Suppressor macrophage (primary cell): Measurements from ENCODE around the gene APOL3.
"Not testable (repeated sequence)": the region's sequence is repeated elsewhere in the genome, so short reads cannot be mapped to it uniquely, and the experiment has no call there.

Experiments
- DNase-seq, 4 experiments: peaks; one replicate each; pipeline ENCODE4 v3.0.0-alpha.2; 2020 to 2022

The APOL3 gene

DNA sequence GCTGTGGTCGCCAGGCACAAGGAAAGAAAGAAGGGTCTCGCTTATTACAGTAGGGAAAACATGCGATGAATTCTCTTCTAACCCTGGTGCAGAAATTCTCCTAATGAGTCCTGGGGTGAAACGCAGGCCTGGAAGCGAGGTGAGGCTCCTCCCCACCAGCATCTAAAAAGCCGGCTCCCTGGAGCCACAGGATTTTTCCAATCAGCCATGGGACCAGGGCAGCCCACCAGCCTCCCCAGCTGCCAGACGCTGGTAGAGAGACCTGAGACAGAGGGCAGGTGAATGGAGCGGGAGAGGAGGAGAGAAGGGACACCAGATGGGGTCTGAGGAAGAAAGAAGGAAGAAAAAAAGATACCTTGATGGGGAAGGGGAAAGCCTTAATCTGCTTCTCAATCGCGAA, 28.6 kb downstream of the APOL3 start:
- DNase-seq = no peak

DNA sequence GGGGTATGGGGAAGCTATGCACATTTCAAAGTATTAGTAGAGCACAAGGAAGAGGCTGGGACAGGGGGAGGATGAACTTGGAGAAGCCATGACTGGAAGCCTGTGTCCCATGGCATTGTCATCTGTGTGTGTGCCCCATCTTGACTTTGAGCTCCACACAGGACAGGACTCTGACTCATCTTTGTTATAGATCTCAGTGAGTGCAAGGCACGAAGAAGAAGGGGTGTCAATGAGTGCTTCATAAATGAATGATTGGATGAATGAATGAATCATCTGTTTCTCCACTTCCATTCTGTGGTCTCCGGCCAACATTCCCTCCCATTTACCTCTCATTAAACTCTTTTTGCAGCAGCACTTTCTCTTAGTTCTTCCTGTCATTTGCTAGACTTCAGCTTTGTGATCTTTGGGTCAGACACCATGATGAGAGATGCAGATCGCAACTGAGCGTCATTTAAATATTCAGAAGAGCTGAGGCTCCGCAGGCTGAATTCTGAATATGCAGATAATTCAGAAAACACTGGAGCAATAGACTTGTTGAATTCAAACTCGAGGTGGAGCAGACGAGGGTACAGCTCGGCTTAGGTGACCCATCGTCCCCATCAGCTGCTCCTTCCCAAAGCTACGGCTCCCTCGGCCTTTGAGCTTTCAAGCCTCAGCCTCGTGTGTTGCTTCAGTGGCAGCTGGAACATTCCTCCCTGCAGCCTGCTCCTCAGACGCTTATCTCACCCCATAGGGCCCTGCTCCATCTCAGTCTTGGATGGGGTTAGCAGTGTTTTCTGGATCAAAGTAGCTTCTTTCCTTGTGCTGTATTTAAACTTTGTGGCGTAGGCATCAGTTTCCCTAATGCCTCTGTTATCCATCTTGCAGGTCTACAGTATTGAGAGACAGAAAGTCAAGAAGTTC, 30.8 kb downstream of the APOL3 start:
- DNase-seq = no peak

DNA sequence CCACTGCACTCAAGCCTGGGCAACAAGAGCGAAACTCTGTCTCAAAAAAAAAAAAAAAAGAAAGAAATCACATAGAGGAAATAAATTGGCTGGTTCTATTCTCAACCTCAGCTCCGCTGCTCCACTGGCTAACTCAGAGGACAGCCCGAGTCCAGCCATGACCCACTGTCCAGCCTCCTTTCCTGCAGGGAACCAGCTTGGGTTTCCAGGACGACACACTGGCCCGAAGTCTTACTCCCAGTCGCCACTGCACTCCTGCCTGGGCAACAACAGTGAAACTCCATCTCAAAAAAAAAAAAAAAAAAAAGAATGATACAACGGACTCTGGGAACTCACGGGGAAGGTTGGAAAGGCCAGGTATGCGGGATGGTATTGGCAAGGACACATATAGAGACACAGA, 31.5 kb downstream of the APOL3 start:
- DNase-seq = no peak

DNA sequence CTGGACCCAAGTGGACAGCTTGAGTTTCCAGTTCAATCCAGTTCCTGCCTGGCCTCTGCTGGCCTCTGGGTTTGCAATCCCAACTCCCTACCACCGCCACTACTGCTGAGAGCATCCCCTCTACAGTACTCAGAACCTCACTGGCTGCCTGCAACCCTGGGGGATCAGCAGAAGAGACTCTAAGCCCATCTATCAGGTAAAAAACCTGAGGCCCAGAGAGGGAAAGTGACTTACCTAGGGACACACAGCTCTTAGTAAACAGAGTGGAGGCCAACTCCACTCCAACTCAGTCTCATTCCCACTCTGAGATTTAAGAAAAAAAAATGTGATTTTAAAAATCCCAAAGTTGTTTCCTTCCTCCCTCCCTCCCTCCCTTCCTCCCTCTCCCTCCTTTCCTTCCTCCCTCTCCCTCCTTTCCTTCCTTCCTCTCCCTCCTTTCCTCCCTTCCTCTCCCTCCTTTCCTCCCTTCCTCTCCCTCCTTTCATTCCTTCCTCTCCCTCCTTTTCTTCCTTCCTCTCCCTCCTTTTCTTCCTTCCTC, 34.5 kb downstream of the APOL3 start:
- DNase-seq = no peak

DNA sequence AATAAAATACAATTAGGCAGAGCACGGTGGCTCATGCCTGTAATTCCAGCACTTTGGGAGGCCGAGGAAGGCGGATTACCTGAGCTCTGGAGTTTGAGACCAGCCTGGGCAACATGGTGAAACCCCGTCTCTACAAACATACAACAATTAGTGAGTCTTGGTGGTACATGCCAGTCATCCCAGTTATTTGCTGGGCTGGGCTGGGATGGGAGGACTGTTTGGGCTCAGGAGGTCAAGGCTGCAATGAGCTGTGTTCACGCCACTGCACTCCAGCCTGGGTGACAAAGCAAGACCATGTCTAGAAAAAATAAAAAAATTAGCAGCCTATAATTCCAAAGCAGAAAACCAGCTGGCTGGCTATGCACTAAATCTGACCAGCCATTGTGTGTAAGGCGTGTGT, 35.1 kb downstream of the APOL3 start:
- DNase-seq = no peak

DNA sequence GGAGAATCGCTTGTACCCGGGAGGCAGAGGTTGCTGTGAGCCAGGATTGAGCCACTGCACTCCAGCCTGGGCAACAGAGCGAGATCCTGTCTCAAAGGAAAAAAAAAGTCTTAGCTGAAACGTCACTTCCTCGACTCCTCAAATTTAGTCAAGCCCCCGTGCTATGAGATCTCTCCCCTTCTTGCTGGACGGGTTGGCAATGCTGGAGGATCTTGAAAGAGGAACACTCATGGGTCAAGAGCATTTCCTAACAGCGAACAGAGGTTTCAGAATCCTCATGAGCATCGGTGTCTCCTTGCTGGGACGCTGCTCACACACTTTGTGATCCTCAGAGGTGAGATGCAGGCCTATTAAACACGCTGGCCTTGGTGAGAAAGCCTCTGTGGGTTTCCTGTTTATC, 35.9 kb downstream of the APOL3 start:
- DNase-seq = peak; percentile 42 to 82 (median 68)

DNA sequence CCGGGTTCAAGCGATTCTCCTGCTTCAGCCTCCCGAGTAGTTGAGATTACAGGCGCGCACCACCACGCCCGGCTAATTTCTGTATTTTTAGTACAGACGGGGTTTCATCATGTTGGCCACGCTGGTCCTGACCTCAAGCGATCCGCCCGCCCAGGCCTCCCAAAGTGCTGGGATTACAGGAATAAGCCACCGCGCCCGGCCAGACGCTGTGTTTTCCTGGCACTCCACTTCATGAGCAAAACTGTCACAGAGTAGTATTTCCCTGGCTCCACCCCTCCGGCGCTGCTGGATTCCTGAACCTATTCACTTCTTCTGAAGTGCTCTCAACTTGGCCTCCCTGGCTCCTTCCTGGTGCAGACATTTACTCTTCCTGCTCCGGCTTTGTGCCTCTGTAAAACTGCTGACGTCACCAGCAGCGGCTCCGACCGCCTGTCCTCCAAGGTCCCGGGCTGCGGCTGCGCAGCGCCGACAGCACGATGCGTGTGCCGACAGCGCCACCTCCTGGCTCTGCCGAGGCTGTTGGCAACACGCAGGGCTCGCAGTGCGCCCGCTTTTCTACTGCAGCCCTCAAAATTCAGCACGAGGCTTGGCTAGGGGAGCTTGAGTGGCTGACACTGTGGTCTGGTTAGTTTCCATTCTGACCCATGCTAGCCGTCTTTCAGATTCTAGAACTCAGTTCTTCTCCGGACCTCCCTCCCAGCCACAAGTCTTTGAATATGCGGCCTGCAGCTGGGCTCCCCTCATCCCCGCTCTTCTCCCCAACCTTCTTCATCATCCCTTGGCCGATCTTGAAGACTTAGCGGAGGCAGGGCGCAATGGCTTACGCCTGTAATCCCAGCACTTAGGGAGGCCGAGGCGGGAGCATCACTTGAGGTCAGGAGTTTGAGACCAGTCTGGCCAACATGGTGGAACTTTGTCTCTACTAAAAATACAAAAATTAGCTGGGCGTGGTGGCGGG, 36.6 kb downstream of the APOL3 start:
- DNase-seq = peak; percentile 98 to 99 (median 98)

DNA sequence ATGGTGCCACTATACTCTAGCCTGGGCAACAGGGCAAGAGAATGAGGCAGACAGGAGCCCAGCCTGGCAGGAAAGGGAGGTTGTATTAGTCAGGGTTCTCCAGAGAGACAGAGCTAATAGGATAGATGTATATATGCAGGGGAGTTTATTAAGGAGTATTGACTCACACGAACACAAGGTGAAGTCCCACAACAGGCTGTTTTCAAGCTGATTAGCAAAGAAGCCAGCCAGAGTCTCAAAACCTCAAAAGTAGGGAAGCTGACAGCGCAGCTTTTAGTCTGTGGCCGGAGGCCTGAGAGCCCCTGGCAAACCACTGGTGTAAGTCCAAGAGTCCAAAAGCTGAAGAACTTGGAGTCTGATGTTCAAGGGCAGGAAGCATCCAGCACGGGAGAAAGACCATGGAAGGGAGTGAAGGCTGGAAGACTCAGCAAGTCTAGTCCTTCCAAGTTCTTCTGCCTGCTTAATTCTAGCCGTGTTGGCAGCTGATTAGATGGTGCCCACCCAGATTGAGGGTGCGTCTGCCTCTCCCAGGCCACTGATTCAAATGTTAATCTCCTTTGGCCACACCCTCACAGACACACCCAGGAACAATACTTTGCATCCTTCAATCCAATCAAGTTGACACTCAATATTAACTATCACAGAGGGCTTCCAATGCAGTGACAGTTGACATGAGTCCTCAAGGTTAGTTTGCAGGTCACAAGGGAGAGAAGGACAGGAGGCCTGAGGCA, 39.8 kb downstream of the APOL3 start:
- not testable (repeated sequence) for DNase-seq

DNA sequence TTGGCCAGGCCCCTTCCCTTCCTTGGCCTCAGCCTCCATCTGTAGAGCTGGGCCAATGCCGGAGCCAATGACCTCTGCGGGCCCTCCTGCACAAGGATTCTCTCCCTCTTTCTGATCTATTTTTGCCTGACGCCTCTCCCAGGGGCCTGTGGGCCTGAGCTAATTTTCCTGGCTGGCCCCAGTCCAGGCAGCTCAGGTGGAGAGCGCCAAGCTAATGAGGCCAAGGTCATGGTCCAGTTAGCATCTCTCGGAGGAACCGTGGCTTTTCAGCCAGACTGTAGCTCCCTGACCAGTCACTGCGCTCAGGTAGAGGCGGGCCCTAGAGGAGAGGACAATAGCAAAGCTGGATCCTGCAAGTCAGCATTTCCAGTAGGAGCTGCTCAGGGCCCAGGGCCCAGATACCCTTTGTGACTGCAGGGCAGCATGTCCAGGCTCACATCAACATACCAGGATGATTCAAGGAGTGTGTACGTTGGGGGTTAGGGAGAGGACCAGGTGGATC, 43.5 kb downstream of the APOL3 start:
- no peak for DNase-seq

DNA sequence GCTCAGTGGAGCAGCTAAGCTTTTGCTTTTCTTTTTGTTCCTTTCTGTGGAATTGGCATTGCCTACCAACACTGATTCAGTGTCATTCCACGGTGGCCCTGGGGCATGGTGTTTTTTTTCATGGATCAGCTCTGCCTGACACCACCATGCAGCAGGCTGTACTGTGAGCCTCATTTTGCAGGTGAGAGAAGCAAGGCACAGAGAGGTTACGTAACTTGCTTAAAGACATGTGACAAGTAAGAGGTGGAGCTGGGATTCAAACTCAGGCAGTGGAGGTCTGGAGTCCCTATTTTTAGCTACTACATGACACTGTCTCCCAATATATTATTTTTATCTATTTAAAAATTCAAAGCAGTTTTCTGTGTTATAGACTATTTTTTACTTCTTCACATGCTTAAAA, 44.4 kb downstream of the APOL3 start:
- no peak for DNase-seq

DNA sequence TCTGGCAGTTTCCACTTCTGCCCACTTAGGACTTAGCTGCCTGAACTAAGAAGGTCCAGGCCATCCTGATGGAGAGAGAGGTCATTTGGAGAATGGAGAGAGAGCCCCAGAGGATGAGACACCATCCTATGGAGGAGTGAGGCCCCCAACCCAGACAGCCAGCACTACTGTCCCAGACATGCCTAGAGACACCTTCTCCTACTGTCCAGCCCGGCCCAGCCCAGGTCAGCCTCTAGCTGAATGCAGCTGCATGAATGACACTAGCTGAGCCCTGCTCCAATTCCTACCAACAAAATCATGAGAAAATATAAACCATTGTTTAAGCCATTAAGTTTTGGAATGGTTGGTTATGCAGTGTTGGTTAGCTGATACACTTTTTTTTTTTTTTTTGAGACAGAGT, 47.4 kb downstream of the APOL3 start:
- no peak for DNase-seq

DNA sequence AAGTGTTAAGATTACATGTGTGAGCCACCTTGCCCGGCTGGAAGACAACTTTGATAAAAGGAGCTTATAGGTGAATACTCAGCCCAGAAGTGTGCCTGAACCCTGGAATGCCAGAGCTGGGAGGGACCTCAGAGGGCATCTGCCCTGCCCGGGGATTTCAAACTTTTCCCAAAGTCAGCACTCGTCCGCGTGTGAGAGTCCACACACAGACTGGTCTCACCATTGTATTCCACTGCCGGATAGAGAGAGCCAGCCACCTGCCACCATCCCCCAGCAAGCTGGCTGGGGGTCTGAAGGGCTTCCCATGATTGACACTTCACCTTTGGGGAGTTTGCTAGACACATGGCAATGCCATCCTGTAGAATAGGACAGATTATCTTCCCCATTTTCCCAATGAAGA, 49.2 kb downstream of the APOL3 start:
- no peak for DNase-seq

DNA sequence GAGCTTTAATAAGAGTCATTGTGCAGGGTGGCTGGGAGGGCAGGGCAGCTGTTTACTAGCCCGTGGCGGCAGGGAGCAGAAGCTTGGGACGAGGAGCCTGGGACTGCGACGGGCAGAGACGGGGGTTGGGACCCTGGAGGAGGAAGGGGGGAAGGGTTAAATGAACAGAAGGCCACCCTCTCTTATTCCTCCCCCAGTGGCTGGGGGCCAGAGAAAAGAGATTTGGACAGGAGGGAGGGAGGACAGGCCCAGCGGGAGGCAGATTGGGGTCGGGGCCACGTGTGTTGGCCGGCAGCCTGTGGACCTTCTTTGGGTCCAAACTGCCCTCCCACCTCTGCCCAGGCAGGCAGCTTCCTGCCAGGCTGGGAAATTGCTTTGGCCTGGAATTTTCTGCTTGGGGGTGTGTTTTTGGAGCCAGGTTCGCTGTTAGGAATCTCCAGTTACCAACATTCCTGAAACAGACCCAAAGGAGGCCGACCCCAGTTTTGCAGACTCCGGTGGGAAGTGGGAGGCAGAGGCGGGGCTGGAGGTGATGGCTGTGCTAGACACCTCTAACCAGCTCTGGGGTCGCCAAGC, 50.2 kb downstream of the APOL3 start:
- DNase-seq = no peak

DNA sequence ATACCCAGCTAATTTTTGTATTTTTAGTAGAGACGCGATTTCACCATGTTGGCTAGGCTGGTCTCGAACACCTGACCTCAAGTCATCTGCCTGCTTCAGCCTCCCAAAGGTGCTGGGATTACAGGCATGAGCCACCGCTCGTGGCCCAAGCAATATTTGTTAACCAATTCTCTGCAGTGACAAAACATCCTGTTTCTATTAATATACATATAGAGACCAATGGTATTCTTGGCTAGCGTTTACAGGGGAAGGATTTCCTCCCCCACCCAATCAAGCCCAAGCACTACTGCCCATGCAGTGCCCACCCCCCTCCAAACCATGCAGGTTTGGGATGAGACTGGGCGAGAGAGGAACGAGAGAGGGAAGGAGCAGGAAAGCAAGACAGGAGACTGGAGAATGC, 53.1 kb downstream of the APOL3 start:
- DNase-seq = no peak

DNA sequence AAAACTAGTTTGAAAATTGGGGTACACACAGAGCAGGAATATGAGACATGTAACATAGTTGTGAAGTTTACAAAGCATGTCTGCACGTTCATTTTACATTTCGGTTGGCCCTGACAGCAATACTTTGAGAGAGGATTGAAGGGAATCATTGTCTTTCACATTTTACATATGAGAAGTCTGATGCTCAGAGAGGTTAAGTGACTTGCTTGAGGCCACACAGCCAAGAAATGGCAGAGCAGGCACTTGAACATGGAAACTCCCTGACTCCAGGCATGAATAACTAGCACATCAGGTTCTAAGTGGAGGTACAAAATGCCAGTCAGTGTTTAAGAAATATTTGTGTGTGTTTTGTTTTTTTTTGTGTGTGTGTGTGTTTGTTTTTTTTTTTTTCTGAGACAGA, 53.6 kb downstream of the APOL3 start:
- DNase-seq = no peak

DNA sequence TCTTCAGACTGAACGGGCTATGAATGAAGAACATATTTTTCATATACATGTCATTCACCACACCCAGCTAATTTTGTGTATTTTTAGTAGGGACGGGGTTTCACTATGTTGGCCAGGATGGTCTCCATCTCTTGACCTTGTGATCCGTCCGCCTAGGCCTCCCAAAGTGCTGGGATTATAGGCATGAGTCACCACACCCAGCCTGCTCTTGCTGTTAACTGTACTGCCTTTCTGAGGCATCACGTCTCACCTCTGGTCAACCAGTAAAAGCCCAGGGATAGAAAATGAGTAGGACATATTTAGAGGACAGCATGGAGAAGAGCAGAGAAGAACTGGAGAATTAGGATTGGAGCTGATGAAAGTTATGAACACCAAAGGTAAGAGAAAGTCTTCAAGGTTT, 55.6 kb downstream of the APOL3 start:
- DNase-seq = no peak

DNA sequence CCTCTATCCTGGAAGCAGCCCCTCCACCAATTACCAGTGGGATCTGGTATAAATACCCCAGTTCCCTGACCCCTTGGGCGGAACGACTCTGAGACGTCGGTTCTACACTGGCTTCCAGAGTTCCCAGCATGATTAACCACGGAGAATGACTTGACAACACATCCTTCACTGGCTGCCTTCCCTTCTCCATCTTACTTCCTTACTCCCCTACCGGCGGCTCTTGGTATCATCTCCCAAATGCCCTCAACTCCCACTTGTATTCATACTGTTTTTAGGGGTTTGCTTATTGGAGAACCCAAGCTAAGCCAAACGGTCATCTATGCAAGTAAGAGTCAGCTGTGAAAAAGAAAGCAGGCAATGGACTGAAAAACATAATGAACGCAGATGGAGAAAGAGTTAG, 56.1 kb downstream of the APOL3 start:
- no peak for DNase-seq

DNA sequence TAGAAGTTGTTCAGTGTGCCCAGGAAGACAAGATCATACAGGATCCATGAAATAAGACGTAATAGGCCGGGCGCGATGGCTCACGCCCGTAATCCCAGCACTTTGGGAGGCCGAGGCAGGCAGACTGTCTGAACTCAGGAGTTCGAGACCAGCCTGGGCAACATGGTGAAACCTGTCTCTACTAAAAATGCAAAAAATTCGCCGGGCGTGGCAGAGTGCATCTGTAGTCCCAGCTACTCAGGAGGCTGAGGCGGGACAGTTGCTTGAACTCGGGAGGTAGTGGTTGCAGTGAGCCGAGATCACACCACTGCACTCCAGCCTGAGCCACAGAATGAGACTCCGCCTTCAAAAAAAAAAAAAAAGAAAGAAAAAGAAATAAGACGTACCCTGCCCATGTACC, 56.7 kb downstream of the APOL3 start:
- DNase-seq = no peak

DNA sequence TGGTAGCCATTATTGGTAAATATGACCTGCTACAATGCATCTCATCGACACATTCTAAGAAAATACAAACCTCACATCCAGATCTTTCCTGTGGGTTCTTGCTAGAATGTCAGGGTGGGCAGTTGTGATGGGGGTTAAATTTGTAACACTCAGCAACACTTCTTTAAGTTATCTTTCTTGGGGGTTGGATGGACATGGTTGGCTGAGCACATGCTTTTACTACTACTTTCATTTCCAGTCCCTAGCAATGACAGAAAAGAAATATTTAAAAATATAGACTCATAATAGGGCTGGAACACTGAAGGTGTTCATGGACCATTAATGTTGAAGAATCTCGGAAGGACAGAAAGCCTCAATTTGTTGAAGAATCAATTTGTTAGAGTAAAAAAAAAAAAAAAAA, 57.6 kb downstream of the APOL3 start:
- DNase-seq = no peak

DNA sequence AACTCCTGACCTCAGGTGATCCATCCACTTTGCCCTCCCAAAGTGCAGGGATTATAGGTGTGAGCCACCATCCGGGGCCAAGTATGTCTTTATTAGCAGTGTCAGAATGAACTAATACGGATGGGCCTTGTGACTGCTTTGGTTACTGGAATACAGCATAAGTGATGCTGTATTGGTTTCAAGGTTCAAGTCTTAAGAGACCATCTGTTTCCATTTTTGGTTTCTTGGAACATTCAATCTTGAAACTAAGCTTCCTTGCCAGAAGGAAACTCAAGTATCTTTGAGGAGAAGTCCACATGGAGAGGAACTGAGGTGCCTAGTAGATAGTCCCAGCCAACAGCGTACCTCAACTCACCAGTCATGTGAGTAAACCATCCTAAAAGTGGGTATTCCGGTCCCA, 58.8 kb downstream of the APOL3 start:
- no peak for DNase-seq

DNA sequence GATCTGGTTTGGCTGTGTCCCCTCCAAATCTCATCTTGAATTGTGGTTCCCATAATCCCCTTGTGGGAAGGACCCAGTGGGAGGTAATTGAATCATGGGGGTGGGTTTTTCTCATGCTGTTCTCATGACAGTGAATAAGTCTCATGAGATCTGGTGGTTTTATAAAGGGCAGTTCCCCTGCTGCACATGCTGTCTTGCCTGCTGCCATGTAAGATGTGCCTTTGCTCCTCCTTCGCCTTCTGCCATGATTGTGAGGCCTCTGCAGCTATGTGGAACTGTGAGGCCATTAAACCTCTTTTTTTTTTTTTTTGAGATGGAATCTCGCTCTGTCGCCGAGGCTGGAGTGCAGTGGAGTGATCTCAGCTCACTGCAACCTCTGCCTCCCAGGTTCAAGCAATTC, 59.6 kb downstream of the APOL3 start:
- DNase-seq = not testable (repeated sequence)
